GM18867 (cell line): ENCODE results near the gene SMTNL2.
"Not testable (repeated sequence)": the region's sequence is repeated elsewhere in the genome, so short reads cannot be mapped to it uniquely, and the experiment has no call there.

Source experiments
- ATAC-seq: cut with Tn5 transposase; IDR thresholded peaks from one replicate; pipeline ENCODE4 v1.9.1; 2021; ENCODE audit warnings: mild to moderate bottlenecking, moderate library complexity; ENCODE audit not compliant: unreplicated experiment

Gene SMTNL2

DNA sequence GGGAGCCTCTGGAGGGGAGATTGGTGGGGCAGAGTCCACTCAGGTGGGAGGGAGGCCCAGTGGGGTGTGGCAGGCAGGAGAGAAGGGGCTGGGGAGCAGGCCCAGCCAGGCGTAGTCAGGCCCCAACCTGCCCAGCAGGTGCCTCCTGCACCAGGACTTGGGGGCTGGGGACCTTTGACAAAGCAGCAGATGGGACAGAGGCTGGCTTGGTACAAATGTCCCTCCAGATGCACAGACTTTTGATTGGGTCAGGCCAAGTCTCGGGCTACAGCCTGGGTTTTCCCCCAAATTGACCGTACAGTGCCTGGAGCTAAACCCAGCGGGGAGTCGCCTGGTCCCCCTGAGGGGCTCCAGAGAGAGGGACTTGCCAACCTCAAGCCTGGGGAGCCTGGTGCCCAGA lies 24.4 kb upstream of the SMTNL2 start:
- ATAC-seq: no peak

DNA sequence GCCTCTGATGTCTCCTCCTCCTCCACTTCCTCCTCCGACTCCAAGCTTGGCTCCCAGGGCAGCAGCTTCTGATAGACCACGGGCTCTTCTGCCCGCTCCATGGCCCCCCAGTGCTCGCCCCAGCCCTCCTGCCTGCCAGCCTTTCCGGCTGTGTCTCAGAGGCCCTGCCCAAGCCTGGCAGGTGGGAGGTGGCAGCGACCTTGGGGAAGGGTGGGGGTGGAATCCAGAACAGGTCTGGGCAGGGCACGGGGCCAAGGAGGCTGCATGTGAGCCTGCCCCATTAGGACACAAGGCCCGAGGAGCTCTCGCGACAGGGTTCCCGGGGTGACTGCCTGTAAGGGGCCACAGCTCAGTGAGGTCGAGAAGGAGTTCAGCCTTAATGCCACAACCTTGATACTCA lies 23.9 kb upstream of the SMTNL2 start, which contains the start of gene GGT6:
Gene GGT6, minus strand, starts transcription at position 157 of the 400 bp plus-strand sequence. Its CDS starts 56 bp downstream, at position 101.
- no peak for ATAC-seq

DNA sequence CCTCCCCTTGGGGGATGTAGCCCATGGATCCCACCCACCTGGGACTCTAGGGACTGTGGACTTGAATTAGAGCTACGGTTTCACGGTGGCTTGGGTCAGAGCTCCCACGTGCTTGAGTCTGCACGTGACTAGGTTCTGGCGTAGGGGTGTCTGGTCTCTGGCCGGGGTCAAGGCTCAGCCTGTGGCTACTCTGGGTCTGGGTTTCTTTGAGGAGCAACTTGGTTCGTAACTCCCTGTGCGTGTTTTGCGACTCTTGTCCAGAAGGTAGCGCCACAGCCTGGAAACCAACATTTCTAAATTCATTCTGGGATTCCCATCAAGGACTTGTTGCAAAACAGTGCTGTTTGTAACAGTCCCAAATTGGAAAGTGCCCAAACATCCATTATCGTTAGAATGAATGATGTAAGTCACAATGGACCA lies 23.5 kb upstream of the SMTNL2 start:
- ATAC-seq: no peak

DNA sequence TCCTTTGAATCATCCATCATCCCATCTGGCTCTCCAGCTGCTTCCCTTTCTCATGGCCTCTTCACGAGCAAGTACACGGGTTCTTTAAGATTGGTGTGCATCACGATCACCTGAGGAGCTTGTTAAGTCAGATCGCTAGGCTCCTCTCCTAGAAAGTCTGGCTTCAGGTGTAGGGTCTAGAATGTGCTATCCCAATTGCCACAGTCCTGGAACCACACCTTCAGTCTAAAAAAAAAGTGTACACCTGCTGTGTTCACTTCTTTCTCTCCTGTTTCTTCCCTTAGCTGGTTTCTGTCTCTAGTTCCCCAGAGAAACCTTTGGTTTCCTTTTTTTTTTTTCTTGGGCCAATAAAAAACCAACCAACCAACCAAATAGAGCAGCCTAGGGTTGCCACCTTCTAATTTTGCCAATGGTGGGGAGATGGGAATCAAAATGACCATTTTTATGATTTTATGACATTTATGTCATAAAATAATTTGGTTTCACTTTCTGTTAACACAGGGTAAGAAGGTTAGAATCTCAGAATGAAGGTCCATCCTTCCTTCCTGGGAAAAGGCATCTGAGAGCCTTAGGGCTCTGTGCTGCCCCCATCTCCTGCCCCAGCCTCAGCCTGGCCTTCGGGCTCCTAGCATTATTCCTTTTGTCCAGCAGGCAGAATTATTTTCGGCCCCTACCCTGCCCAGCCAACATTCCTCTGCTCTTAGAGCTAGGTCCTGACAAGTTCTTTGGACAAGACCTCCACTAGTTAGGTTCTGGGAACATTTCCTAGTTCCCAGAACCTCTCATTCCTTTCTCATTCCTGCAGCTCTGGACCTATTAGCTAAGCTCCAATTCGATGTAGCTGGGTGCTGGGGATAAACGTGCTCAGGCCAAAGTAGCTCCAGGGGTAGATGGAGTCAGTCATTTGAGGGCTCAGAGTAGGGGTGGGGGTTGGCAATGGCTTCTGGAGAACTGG lies 22.0 kb upstream of the SMTNL2 start:
- no peak for ATAC-seq

DNA sequence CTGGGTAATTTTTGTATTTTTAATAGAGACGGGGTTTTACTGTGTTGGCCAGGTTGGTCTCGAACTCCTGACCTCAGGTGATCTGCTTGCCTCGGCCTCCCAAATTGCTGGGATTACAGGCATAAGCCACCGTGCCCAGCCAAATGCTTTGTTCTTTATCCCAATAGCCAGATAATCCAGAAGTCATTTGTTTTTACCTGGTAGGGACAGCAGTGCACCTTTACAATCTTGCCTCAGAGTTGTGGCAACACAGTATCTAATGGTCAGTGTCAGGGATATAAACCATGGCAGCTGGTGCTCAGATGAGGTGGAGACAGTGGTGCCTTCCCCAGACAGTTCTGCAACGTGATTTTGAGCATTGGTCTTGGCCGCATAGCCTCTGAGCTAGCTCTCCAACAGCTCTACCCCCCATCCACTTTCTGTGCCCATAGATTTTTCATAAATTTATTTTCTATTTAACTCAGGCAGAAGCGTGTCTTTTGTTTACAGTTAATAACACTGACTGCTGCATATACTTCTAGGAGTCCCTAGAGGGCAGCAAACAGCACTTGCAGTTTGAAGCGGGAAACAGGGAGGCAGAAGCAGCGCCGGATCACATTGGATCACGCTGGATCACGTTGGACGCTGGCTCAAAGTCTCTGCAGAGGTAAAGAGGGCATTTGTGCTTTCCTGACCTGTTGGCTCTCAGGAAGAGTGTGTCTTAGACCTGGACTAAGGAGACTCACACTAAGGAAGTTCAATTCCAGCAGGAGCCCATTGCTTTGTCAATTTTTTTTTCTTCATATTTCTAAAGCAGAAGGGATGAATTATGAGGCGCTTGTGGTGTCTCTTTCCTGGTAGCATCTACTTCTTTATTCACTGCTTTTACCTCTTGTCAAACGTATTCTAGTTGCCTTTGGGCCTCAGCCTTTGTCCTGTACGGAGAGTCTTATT lies 18.9 kb upstream of the SMTNL2 start:
- no peak for ATAC-seq

DNA sequence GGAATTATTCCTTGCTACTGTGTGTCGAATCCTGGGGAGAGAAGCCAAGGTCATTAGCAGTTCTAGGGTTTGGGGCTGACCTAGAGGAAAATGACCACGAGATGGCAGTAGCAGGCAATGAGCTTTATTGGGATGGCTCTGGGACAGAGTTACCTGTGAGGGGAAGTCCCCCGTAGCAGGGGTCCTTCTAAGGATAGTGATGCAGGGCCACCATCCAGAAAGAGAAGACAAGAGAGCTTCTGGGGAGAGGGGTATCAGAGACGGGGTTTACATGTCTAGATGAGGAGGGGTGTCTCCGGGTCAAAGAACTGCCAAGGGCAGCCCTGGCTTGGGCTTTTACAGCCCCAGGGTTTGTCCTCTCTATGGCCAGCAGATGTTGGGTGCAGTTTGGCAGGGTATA lies 17.5 kb upstream of the SMTNL2 start:
- no peak for ATAC-seq

DNA sequence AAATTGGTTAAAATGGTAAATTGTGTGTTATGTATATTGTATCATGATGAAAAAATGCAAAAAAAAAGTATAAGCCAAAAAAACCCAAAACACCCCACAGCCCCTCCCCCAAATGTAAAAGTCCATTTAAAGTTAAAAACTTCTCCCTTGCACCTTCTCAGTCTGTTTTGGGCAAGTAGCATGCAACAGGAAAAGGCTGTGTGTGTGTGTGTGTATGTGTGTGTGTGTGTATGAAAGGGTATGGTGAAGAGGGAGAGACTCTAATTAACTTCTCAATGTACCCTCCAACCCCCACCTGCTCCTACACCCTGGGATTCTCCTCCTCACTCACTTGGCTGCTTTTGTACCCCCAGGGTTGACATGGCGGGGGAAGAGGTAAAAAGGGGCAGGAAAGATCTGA lies 14.7 kb upstream of the SMTNL2 start:
- no peak for ATAC-seq

DNA sequence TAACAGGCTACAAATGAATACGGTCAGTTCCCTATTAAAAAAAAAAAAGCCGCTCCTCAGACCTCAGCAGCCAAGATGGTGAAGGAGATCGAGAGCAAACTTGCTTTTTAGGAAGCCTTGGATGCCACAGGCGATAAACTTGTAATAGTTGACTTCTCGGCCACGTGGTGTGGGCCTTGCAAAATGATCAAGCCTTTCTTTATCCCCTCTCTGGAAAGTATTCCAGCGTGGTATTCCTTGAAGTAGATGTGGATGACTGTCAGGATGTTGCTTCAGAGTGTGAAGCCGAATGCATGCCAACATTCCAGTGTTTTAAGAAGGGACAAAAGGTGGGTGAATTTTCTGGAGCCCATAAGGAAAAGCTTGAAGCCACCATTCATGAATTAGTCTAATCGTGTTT lies 12.2 kb upstream of the SMTNL2 start:
- no peak for ATAC-seq

DNA sequence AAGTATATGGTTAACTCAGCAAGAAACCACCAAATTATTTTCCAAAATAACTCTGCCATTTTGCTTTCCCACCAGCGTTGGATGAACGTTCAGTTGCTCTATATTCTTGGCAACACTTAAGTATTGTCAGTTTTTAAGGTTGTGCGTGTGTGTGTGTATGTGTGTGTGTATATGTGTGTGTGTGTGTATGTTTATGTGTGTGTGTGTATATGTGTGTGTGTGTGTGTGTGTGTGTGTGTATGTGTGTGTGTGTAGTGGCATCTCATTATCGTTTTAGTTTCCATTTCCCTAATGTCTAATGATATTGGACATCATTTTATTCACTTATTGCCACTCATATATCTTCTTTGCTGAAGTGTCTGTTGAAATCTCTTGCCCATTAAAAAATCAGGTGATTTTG lies 11.2 kb upstream of the SMTNL2 start:
- no peak for ATAC-seq

DNA sequence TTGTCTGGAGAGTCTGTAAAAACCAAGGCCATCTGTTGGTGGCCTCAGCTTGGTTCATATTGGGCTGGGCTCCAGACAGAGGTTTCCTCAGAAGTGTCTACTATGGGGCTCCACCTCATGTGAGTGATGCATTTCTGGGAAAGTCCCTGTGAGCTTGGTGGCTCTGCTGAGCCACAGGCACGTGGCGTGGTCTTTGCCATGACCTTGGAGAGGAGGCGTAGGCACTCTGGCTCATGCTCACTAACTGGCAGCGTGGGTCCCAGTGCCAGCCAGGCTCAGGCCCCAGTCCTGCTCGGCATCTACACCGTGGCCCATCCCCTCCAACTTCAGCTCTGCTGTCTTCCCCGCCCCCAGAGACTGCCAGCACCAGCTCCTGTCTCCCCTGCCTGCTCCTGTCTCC lies 10.7 kb upstream of the SMTNL2 start:
- no peak for ATAC-seq

DNA sequence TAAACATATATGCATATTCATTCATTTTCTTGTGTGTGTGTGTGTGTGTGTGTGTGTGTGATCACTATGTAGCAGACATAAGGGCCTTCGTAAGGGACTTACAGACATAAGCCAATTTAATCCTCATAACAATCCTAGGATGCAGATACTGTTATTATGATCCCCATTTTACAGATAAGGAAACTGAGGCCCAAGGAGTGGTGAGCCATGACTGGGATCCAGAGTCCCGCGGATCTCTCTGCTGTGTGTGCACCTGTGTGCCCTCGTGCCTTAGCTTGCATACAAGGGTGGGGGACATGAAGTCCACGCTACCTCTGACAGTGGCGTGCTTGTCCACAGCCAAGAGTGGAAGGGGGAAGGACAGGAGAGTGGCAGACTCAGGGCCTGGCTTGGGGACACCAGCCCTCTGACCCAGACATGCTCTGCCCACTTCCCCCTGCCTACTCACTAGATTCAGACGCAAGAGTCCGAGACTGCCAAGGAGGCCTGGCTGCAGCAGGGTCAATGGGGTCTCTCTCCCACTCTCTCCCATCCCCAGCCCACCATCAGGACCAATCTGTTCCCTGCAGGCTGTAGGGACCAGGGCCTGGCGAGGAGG lies 9.8 kb upstream of the SMTNL2 start:
- ATAC-seq: no peak

DNA sequence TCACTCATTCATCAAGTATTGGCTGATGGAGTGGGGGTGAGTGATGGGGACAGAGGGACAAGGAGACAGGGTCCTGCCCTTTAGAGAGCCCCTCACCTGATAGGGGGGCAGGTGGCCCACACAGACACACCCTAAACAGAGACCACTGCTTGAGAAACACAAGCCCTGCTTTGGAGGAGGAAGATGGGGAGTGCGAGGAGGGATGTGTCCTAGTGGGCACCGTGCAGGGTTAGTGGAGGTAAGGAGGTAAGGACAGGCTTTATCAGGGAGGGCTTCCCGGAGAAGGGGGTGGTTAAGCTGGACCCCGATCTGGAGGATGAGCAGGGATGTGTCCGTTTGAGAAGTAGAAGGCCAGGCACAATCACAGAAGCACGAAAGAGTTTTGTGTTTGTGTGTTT lies 8.2 kb upstream of the SMTNL2 start:
- ATAC-seq: no peak

DNA sequence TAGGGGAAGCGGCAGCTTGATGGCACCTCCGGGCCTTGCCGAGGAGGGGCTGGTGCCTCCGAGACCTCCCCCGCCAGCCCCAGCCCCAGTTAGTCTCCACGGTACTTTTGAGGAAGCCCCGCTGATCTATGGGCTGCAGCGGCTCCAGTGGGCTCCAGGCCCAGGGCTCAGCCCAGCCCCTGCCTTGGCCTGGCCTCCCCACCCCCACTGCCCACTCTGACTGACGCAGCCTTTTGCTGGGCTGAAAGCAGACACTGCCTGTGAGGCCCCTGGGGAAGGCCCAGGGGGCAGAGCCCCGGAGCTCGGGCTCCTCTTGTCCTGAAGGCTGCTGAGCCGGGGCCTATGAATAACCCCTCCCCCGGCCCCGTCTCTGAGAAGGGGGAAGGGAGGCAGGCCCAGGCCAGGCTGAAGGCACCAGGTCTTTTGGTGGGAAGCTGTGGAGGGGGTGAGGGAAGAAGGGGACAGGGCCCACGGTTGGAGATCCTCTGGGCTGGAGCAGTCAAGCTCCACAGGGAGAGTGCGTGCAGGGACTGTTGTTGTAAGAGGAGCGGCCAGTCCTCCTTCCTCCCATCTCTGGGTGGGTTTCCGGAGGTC lies 7.5 kb upstream of the SMTNL2 start:
- ATAC-seq: no peak

DNA sequence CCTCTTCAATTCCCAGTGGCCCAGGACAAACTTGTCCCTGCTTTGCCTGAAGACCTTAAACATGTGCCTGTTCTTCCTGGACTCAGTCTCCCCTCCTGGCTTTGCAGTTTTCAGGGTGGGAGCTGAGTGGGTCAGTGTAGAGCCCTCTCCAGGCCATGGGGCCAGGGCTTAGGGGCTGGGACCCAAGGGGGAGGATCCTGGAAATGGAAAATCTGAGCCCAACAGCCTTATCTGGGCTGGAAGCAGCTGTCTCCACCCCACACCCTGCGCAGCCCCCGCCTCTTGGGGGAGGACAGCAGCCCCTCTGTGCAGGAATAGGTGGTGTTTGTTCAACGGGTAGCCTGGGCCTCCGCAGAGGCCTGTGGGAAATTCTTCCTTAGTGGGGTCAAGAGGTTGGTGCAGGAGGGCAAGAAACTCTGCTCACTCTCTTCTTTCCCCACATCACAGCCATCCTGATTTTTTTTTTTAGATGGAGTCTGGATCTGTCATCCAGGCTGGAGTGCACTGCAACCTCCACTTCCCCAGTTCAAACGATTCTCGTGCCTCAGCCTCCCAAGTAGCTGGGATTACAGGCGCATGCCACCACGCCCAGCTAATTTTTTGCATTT lies 6.8 kb upstream of the SMTNL2 start:
- ATAC-seq: no peak

DNA sequence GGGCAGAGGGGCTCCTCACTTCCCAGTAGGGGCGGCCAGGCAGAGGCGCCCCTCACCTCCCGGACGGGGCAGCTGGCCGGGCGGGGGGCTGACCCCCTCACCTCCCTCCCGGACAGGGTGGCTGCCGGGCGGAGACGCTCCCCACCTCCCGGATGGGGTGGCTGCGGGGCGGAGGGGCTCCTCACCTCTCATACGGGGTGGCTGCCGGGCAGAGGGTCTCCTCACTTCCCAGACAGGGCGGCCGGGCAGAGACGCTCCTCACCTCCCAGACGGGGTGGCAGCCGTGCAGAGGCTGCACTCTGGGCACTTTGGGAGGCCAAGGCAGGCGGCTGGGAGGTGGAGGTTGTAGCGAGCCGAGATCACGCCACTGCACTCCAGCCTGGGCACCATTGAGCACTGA lies 6.0 kb upstream of the SMTNL2 start:
- ATAC-seq: not testable (repeated sequence)

DNA sequence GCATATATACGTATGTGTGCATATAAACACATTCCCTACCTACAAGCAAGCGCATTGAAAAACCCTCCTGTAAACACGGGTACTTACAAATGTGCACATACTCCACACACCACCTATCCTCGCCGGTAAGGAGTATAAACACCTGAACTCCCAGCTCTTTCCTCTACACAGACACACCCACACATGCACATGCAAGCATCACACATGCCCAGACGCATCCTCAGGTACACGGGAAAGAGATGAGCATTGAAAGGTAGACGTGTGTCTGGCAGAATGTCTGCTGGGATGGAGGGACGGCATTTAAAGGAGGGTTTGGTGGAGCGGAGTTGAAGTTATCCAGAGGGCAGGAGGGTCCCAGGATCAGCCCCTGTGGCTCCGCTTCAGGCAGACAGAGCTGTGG lies 4.7 kb upstream of the SMTNL2 start:
- ATAC-seq: no peak

DNA sequence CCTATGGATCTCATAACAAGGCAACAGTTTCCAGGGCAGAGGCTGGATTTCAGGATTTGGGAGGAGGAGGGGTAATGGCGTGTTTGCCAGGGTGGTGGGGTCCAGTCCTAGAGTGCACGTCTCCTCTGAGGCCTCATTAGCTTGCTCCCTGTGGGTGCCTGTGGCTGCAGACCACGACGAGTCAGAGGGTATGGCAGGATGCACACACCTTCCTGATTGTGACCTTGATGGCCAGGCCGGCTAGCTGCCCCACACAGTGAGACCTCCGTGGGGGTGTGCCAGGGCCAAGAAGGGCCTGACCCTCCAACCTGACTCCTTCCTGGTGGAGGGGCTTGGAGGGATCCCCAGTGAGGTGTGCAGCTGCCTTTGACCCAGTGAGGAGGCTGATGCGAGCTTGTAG lies 4.0 kb upstream of the SMTNL2 start:
- ATAC-seq: no peak

DNA sequence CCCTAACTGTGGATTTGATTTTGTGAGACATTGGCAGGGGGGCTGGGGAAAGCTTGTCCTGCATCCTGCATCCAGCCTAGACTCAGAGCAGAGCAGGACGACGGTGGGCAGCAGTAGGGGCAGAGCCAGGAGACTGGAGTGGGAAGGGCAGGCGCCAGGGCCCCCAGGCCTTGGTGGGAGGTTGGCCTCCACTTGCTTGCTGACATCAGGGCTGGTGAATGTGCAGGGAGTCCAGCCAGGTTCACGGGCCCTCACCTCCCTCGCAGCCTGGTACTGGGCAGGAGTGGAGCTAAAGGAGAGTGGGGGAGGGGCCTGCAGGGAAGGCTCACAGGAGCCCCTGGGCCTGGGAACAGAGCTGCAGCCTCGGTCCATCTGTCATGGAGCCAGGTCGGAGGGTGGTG lies 2.2 kb upstream of the SMTNL2 start:
- ATAC-seq: no peak

DNA sequence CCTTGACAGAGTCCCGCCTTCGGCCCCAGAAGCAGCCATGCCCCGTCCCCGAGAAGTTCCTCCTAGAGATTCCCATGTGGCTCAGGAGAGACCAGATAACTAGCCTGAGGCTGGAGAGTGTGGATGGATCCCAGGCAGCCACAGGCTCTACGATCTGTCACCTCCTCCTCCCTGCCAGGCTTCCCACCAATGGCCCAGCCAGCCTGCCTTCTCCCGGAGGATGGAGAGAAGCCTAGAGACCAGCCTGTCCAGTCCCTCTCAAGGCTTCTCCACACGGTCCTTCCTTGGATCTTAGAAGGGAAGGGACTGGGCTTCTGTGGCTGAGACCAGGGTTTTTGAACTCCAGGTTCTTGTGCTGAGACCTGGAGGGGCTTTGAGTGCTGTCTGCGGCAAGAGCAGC lies 1.6 kb upstream of the SMTNL2 start:
- ATAC-seq: no peak

DNA sequence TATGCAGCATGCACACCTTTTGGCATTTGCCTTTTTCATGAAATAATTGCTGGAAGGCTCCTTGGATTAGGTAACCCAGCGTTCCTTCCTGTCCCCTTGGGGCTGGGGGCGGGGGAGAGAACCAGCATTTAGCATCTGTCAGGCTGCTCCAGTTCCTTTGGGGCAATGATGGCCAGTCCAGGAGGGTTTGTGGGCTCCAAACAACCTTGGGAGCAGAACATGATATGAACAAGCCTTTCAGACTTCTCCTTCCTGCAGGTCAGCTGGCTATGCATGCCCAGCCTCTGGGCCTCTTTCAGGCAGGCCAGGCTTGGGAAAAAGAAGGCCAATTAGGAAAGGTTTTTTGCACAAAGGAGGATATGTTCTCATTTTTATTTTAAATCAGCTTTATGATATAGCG lies 1.1 kb upstream of the SMTNL2 start:
- no peak for ATAC-seq

DNA sequence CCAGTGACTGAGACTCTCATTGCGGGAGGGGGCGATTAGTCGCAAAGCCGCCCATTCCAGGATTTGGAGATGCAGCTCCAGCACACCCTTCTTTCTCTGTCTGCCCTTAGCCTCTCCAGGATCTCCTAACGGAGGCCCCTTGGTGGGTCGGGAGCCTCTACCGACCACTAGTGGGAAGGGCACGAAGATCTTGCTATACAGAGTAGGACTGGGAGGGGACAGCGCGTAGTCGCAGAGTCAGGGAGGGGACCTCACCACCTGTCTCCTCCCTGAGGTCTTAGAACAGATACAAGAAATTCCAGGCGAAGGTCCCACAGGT lies 588 bp upstream of the SMTNL2 start:
- no peak for ATAC-seq
